LNCaP clone FGC (cell line): Measurements from ENCODE around the gene ROR1.

Experiments
- DNase-seq: peaks from one replicate; pipeline ENCODE4 v3.0.0-alpha.2; 2011; ENCODE audit warnings: low read depth
- H3K4me3 ChIP-seq: 2 replicates; pipeline ENCODE4 v1.5.1; 2011; ENCODE audit warnings: mild to moderate bottlenecking, low read depth, low read length, control low read depth
- CTCF ChIP-seq: IDR thresholded peaks from 2 replicates; pipeline ENCODE4 v1.5.1; 2012; ENCODE audit warnings: mild to moderate bottlenecking; ENCODE audit not compliant: control insufficient read depth, insufficient read depth; ENCODE audit errors: extremely low read depth

The ROR1 gene

GRCh38 chr1:64126581-64126980 is 352.8 kb downstream of the ROR1 start:
- no peak for TF ChIP-seq CTCF
- DNase-seq, result no peak
- no peak overlapping the region for H3K4me3 ChIP-seq

- no peak overlapping the region for H3K4me3 ChIP-seq
- no peak for TF ChIP-seq CTCF
- no peak for DNase-seq
Observed at GRCh38 chr1:64127297-64127696, 353.5 kb downstream of the ROR1 start.

- no peak for DNase-seq
- no peak for TF ChIP-seq CTCF
- no peak overlapping the region for H3K4me3 ChIP-seq
Observed at GRCh38 chr1:64129701-64130100, 355.9 kb downstream of the ROR1 start.

GRCh38 chr1:64131155-64131554 is 357.3 kb downstream of the ROR1 start:
- no peak for TF ChIP-seq CTCF
- no peak overlapping the region for H3K4me3 ChIP-seq
- DNase-seq, result no peak

GRCh38 chr1:64133036-64133435 is 359.2 kb downstream of the ROR1 start:
- TF ChIP-seq CTCF, result no peak
- no peak overlapping the region for H3K4me3 ChIP-seq
- DNase-seq, result no peak

GRCh38 chr1:64135462-64136223 is 361.8 kb downstream of the ROR1 start:
- no peak overlapping the region for H3K4me3 ChIP-seq
- DNase-seq, result no peak
- no peak for TF ChIP-seq CTCF

- DNase-seq, result no peak
- H3K4me3 ChIP-seq, result no peak overlapping the region
- no peak for TF ChIP-seq CTCF
Observed at GRCh38 chr1:64136296-64136695, 362.5 kb downstream of the ROR1 start.
